Lower lobe of right lung (tissue), 2 donors: ENCODE measurements around the gene PCAT7. TPM values are rescaled to one million over a fixed set of nuclear protein-coding genes. Genes with fewer than 3 reads are reported as not detected.

Source experiments
- ATAC-seq, 2 donors: fragments of 200-7000 bp; cut with Tn5 transposase; one replicate each; pipeline ENCODE4 v1.9.1; 2020 to 2022; ENCODE audit warnings: mild to moderate bottlenecking in 2 of 2, moderate library complexity in 2 of 2
- DNase-seq: peaks from one replicate; pipeline ENCODE4 v3.0.0-alpha.2; 2020
- H3K27ac ChIP-seq: fragments of 200-600 bp; one replicate; pipeline ENCODE4 v1.8.0; 2022
- H3K27me3 ChIP-seq: fragments of 200-600 bp; one replicate; pipeline ENCODE4 v1.8.0; 2022; ENCODE audit warnings: low read depth
- H3K36me3 ChIP-seq: fragments of 200-600 bp; one replicate; pipeline ENCODE4 v1.8.0; 2022; ENCODE audit warnings: mild to moderate bottlenecking
- H3K4me1 ChIP-seq: fragments of 200-600 bp; one replicate; pipeline ENCODE4 v1.8.0; 2022
- H3K4me3 ChIP-seq: fragments of 200-600 bp; one replicate; pipeline ENCODE4 v1.8.0; 2022; ENCODE audit warnings: mild to moderate bottlenecking
- H3K9me3 ChIP-seq: fragments of 200-600 bp; one replicate; pipeline ENCODE4 v1.8.0; 2022
- CTCF ChIP-seq: fragments of 200-600 bp; IDR thresholded peaks from one replicate; pipeline ENCODE4 v1.8.0; 2022; ENCODE audit warnings: antibody characterized with exemption, mild to moderate bottlenecking
- intact Hi-C: fragments of 100-400 bp; cut with DNase I; formaldehyde crosslinking; loops from one replicate; pipeline ENCODE4 v1.11.0; 2022
- total RNA-seq: library from RNA; stranded (reverse); fragmentation: NEBNext Ultra II Directional; extraction: Animal tissue kit (Norgen Biotek cat#: 25700); gene quantifications from one replicate; pipeline ENCODE4 v1.2.1, GENCODE V29; 2021
- donor health status: DM: no; HTN: yes; CAD: no; lungs with severe emphysema.

PCAT7 gene
- total RNA-seq, 1 donor from 2014 or later, result 0.30 TPM

GRCh38 chr9:94545940-94546339, 8.9 kb upstream of the PCAT7 start:
- ATAC-seq, result no peak
- intact Hi-C loops, result no loop called here
- H3K27ac ChIP-seq, result no peak overlapping the region
- no peak for TF ChIP-seq CTCF
- H3K4me1 ChIP-seq, result no peaks in the 10 kb centered on the region
- no peaks in the 10 kb centered on the region for H3K9me3 ChIP-seq
- H3K27me3 ChIP-seq, result no peaks in the 10 kb centered on the region
- H3K36me3 ChIP-seq, result no peaks in the 10 kb centered on the region
- no peak for DNase-seq
- H3K4me3 ChIP-seq, result no peak overlapping the region

- ATAC-seq (peak in 1 of 2 donors; percentile 27), DNase-seq (no peak)
- intact Hi-C loops, result no loop called here
- Histone ChIP-seq H3K36me3 (no peaks in the 10 kb centered on the region), H3K27ac (no peak overlapping the region), H3K4me1 (no peaks in the 10 kb centered on the region), H3K9me3 (no peaks in the 10 kb centered on the region), H3K4me3 (no peak overlapping the region), H3K27me3 (peaks cover 5% of the 10 kb centered on the region)
- TF ChIP-seq CTCF, result no peak
Observed at GRCh38 chr9:94553029-94553938, 1.6 kb upstream of the PCAT7 start.

- H3K4me1 ChIP-seq, result no peaks in the 10 kb centered on the region
- H3K36me3 ChIP-seq, result no peaks in the 10 kb centered on the region
- H3K27me3 ChIP-seq, result peaks cover 5% of the 10 kb centered on the region
- no peak for TF ChIP-seq CTCF
- no peak overlapping the region for H3K27ac ChIP-seq
- H3K4me3 ChIP-seq, result no peak overlapping the region
- H3K9me3 ChIP-seq, result no peaks in the 10 kb centered on the region
- intact Hi-C loops, result no loop called here
- peak; percentile 19 to 49 for ATAC-seq
- no peak for DNase-seq
Observed at GRCh38 chr9:94554078-94554438, 825 bp upstream of the PCAT7 start.

- Histone ChIP-seq H3K27ac (no peak overlapping the region), H3K4me1 (no peaks in the 10 kb centered on the region), H3K36me3 (no peaks in the 10 kb centered on the region), H3K9me3 (no peaks in the 10 kb centered on the region), H3K4me3 (no peak overlapping the region), H3K27me3 (peaks cover 5% of the 10 kb centered on the region)
- ATAC-seq (peak in 1 of 2 donors; percentile 44), DNase-seq (no peak)
- intact Hi-C loops, result no loop called here
- no peak for TF ChIP-seq CTCF
Observed at GRCh38 chr9:94557376-94557775, 2.5 kb downstream of the PCAT7 start.

GRCh38 chr9:94560237-94560636, 5.4 kb downstream of the PCAT7 start:
- Histone ChIP-seq H3K9me3 (no peaks in the 10 kb centered on the region), H3K4me1 (no peaks in the 10 kb centered on the region), H3K4me3 (no peak overlapping the region), H3K27ac (no peak overlapping the region), H3K27me3 (no peaks in the 10 kb centered on the region), H3K36me3 (no peaks in the 10 kb centered on the region)
- intact Hi-C loops, result no loop called here
- ATAC-seq (no peak), DNase-seq (no peak)
- TF ChIP-seq CTCF, result no peak
